Endothelial cell of umbilical vein (primary cell): ENCODE data around the gene FXYD7. TPM values are rescaled to one million over a fixed set of nuclear protein-coding genes. Genes with fewer than 3 reads are reported as not detected.

Experiments
- BruUV-seq: library from RNA; stranded (reverse); fragments of 400-500 nt; replicated peaks from 2 replicates; lab custom pipeline; 2021; lab: Mats Ljungman, UMichigan
- CTCF ChIA-PET: fragments of 300-600, 350-600 bp; sonication (Branson Sonifier 250); formaldehyde crosslinking; loops from one replicate; lab custom pipeline; 2021; ENCODE audit warnings: antibody characterized with exemption, inconsistent platforms; lab: Charles Lee
- POLR2A ChIA-PET: fragments of 300-600, 350-600 bp; sonication (Branson Sonifier 250); formaldehyde crosslinking; loops from one replicate; lab custom pipeline; 2021; ENCODE audit warnings: antibody characterized with exemption, inconsistent platforms; lab: Charles Lee
- DNase-seq: peaks from one replicate; pipeline ENCODE4 v3.0.0-alpha.2; 2011; ENCODE audit warnings: low read depth, low spot score
- FAIRE-seq: peaks from 2 replicates; lab custom pipeline; 2011; peaks lifted over from hg19 to GRCh38; lab: Jason Lieb, UNC
- H2AFZ ChIP-seq: 2 replicates; pipeline ENCODE4 v1.6.0; 2012; ENCODE audit warnings: low read depth, low read length, control low read depth, inconsistent platforms
- H3K27ac ChIP-seq: 2 replicates; pipeline ENCODE4 v1.5.1; 2011; ENCODE audit warnings: low read depth, mild to moderate bottlenecking, control low read depth, low read length, moderate library complexity; ENCODE audit not compliant: insufficient read depth
- H3K27me3 ChIP-seq, 2 experiments: 2 replicates each; pipeline versions ENCODE4 v1.6.0 to v1.6.1; 2011; ENCODE audit warnings: low read length in 2 of 2, mixed read lengths in 1 of 2; ENCODE audit not compliant: control insufficient read depth in 2 of 2, insufficient read depth in 2 of 2
- H3K36me3 ChIP-seq, 2 experiments: 2 replicates in 1 of 2; 3 replicates in 1 of 2; pipeline ENCODE4 v1.5.1; 2011; ENCODE audit warnings: low read length in 2 of 2, mild to moderate bottlenecking in 1 of 2, moderate library complexity in 1 of 2; ENCODE audit not compliant: control insufficient read depth in 2 of 2, insufficient read depth in 2 of 2; ENCODE audit errors: extremely low read depth in 1 of 2
- H3K4me1 ChIP-seq: 3 replicates; pipeline ENCODE4 v1.5.1; 2011; ENCODE audit warnings: mild to moderate bottlenecking, low read length; ENCODE audit not compliant: control insufficient read depth, insufficient read depth; ENCODE audit errors: extremely low read depth
- H3K4me2 ChIP-seq: 2 replicates; pipeline ENCODE4 v1.6.1; 2011; ENCODE audit warnings: low read length, control low read depth, mixed read lengths; ENCODE audit not compliant: insufficient read depth
- H3K4me3 ChIP-seq, 3 experiments: fragments of 200-600 bp in 1 of 3; sonication (generic), shearing (Covaris generic) in 1 of 3; replicated peaks in 1 of 3; 2 replicates each; pipeline ENCODE4 v1.5.1; 2011 to 2016; ENCODE audit warnings: control low read depth in 3 of 3, low read length in 3 of 3, mild to moderate bottlenecking in 2 of 3, inconsistent platforms in 1 of 3, low read depth in 1 of 3, moderate library complexity in 1 of 3; ENCODE audit not compliant: insufficient read depth in 1 of 3
- H3K79me2 ChIP-seq: 2 replicates; pipeline ENCODE4 v1.6.0; 2012; ENCODE audit warnings: low read length, inconsistent platforms; ENCODE audit not compliant: control insufficient read depth, insufficient read depth
- H3K9ac ChIP-seq: replicated peaks from 2 replicates; pipeline ENCODE3; 2011; ENCODE audit warnings: low read length, control low read depth; ENCODE audit not compliant: insufficient read depth; ENCODE audit errors: extremely low read depth
- H3K9me1 ChIP-seq: replicated peaks from 3 replicates; pipeline ENCODE4 v1.6.0; 2011; ENCODE audit warnings: mild to moderate bottlenecking, low read length; ENCODE audit not compliant: control insufficient read depth, insufficient read depth; ENCODE audit errors: extremely low read depth
- H3K9me3 ChIP-seq: replicated peaks from 2 replicates; pipeline ENCODE4 v1.5.1; 2012; ENCODE audit warnings: low read length, inconsistent platforms; ENCODE audit not compliant: control insufficient read depth, insufficient read depth
- H4K20me1 ChIP-seq: replicated peaks from 2 replicates; pipeline ENCODE3; 2011; ENCODE audit warnings: mild to moderate bottlenecking, low read length; ENCODE audit not compliant: control insufficient read depth, insufficient read depth; ENCODE audit errors: extremely low read depth
- EZH2 ChIP-seq: IDR thresholded peaks from 2 replicates; pipeline ENCODE4 v1.6.1; 2012; ENCODE audit warnings: borderline replicate concordance, low read depth, mild to moderate bottlenecking, moderate library complexity, low read length, inconsistent platforms; ENCODE audit not compliant: severe bottlenecking
- FOS ChIP-seq: IDR thresholded peaks from 2 replicates; pipeline ENCODE4 v1.6.1; 2011; ENCODE audit warnings: mild to moderate bottlenecking, low read length, moderate library complexity, borderline replicate concordance; ENCODE audit not compliant: insufficient read depth
- GATA2 ChIP-seq: IDR thresholded peaks from 2 replicates; pipeline ENCODE4 v1.7.0; 2011; ENCODE audit warnings: low read depth, mild to moderate bottlenecking, moderate library complexity, mixed read lengths, low read length; ENCODE audit not compliant: insufficient read length, insufficient read depth
- JUN ChIP-seq: IDR thresholded peaks from 2 replicates; pipeline ENCODE4 v1.6.1; 2011; ENCODE audit warnings: borderline replicate concordance, low read depth; ENCODE audit not compliant: insufficient read length, insufficient read depth
- MYC ChIP-seq: IDR thresholded peaks from one replicate; pipeline ENCODE4 v1.6.1; 2011; ENCODE audit warnings: mild to moderate bottlenecking, low read depth, low read length
- POLR2A ChIP-seq: IDR thresholded peaks from 2 replicates; pipeline ENCODE4 v1.6.1; 2012; ENCODE audit warnings: low read depth, mild to moderate bottlenecking, control low read depth, low read length
- POLR2AphosphoS5 ChIP-seq: IDR thresholded peaks from 2 replicates; pipeline ENCODE4 v1.6.1; 2012; ENCODE audit warnings: low read depth, mild to moderate bottlenecking, control low read depth, low read length, moderate library complexity; ENCODE audit not compliant: insufficient read depth
- dilution Hi-C: fragments of 300-500 bp; cut with MboI; formaldehyde crosslinking; loops from one replicate; pipeline ENCODE4 v1.15.0; 2019; ENCODE audit warnings: low sequenced_read_pairs; ENCODE audit not compliant: extremely low pct_ligation_motif_present
- intact Hi-C: fragments of 100-400 bp; cut with micrococcal nuclease; formaldehyde crosslinking; loops from one replicate; pipeline ENCODE4 v1.10.0; 2022
- polyA plus RNA-seq, 4 experiments: library from polyadenylated mRNA; depleted of rRNA in 3 of 4; stranded (reverse) in 3 of 4; unstranded in 1 of 4; fragments of >200 nt; gene quantifications; 2 replicates each; pipeline versions ENCODE4 v1.2.1 to v1.2.3, GENCODE V29; 2011 to 2012; ENCODE audit warnings: missing spikeins in 1 of 4
- total RNA-seq: library from RNA; stranded (reverse); gene quantifications from 2 replicates; pipeline ENCODE4 v1.2.3, GENCODE V29; 2021
- TF ChIP-seq, protein P1 (sequence below), 2 donors: IDR thresholded peaks; 1 replicate in 1 of 2; 2 replicates in 1 of 2; pipeline ENCODE4 v1.5.1; 2011; ENCODE audit warnings: low read length in 2 of 2, mild to moderate bottlenecking in 2 of 2, moderate library complexity in 2 of 2, control low read depth in 1 of 2, inconsistent platforms in 1 of 2, low read depth in 1 of 2; ENCODE audit not compliant: insufficient read depth in 1 of 2; ENCODE audit errors: extremely low read depth in 1 of 2
- TF ChIP-seq, protein P2 (sequence below): IDR thresholded peaks from 2 replicates; pipeline ENCODE4 v1.6.1; 2011; ENCODE audit not compliant: insufficient read depth, insufficient read length

The FXYD7 gene
- total and polyA plus RNA-seq, 2 donors (not counting 3 experiments of a cell fraction or from before 2014, with no cell fraction given), result not detected

DNA sequence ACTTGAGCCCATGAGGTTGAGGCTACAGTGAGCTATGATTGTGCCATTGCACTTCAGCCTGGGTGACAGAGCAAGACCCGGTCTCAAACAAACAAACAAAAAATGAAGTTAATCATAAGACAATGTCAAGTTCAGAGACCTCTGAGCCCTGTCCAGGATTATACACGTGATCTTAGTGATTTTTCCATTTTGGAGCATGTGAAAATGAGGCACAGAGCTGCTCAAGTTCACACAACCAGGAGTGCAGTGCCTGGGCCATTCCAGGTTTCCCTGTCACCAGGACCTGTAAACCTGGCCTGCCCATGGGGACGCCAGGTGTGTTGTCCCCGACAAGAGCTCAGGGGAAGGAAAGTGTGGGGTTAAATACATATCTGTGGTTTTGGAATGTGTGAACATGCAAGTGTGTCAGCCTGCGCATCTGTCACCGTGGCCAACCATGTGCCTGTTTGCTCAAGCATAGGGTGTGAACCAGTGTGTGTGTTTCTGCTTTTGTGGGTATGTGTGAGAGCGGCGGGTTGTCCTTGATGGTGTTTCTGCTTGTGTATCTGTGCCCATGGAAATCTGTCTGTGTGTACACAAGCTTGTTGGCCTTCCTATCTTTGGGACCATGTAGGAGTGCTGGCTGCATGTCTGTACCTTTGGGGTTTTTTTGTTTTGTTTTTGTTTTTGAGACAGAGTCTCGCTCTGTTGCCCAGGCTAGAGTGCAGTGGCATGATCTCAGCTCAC is 5.9 kb upstream of the FXYD7 start:
- DNase-seq (no peak), FAIRE-seq (no peak)
- no peak overlapping the region for H3K9ac ChIP-seq
- CTCF ChIA-PET, result interaction anchor here (2.0 to 4.8 kb wide), 5 partner anchors 9 to 93 kb away, joined by 5 to 52 read pairs (median 17); partner anchors contain the start of gene FXYD5
- dilution Hi-C loops, result no loop called here
- no peaks in the 10 kb centered on the region for H4K20me1 ChIP-seq
- H3K4me3 ChIP-seq, result no peak overlapping the region
- H3K27ac ChIP-seq, result no peak overlapping the region
- TF ChIP-seq POLR2A, result no peak
- TF ChIP-seq MYC, result no peak
- no peak for TF ChIP-seq FOS
- TF ChIP-seq, protein P1, sequence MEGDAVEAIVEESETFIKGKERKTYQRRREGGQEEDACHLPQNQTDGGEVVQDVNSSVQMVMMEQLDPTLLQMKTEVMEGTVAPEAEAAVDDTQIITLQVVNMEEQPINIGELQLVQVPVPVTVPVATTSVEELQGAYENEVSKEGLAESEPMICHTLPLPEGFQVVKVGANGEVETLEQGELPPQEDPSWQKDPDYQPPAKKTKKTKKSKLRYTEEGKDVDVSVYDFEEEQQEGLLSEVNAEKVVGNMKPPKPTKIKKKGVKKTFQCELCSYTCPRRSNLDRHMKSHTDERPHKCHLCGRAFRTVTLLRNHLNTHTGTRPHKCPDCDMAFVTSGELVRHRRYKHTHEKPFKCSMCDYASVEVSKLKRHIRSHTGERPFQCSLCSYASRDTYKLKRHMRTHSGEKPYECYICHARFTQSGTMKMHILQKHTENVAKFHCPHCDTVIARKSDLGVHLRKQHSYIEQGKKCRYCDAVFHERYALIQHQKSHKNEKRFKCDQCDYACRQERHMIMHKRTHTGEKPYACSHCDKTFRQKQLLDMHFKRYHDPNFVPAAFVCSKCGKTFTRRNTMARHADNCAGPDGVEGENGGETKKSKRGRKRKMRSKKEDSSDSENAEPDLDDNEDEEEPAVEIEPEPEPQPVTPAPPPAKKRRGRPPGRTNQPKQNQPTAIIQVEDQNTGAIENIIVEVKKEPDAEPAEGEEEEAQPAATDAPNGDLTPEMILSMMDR (IDR thresholded peaks at IDR 0.05; ENCODE audit: extremely low read depth in 1 of 2, insufficient read depth in 1 of 2, low read depth in 1 of 2, low read length in 2 of 2), result no peak
- TF ChIP-seq, protein P2, sequence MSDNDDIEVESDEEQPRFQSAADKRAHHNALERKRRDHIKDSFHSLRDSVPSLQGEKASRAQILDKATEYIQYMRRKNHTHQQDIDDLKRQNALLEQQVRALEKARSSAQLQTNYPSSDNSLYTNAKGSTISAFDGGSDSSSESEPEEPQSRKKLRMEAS, result no peak
- TF ChIP-seq EZH2, result no peak
- no peak for TF ChIP-seq JUN
- TF ChIP-seq POLR2AphosphoS5, result no peak
- no peak for TF ChIP-seq GATA2
- intact Hi-C loops, result no loop called here
- H3K4me1 ChIP-seq, result peaks cover 7% of the 10 kb centered on the region
- peaks cover 0 to 2% of the 10 kb centered on the region in 2 experiments for H3K27me3 ChIP-seq
- no peaks in the 10 kb centered on the region for H3K79me2 ChIP-seq
- H3K4me2 ChIP-seq, result no peak overlapping the region
- H2AFZ ChIP-seq, result no peak overlapping the region
- H3K36me3 ChIP-seq, result no peaks in the 10 kb centered on the region
- no peaks in the 10 kb centered on the region for H3K9me1 ChIP-seq
- H3K9me3 ChIP-seq, result no peaks in the 10 kb centered on the region
- POLR2A ChIA-PET, result no interaction called here
- no TSS peak for BruUV-seq
